GM12878 (cell line): ENCODE data around the gene PTPRD. TPM values are rescaled to one million over a fixed set of nuclear protein-coding genes. Genes with fewer than 3 reads are reported as not detected.

Source experiments
- ASH2L ChIP-seq: fragments of 300-600, 200-600 bp; sonication (generic); IDR thresholded peaks from 2 replicates; pipeline ENCODE4 v1.6.1; 2017; ENCODE audit warnings: low read depth, mild to moderate bottlenecking, borderline replicate concordance
- BRCA1 ChIP-seq: IDR thresholded peaks from 2 replicates; pipeline ENCODE4 v1.6.1; 2011; ENCODE audit warnings: low read depth, low read length, improper control_type of control experiment
- CBFB ChIP-seq: IDR thresholded peaks from 2 replicates; pipeline ENCODE4 v1.6.1; 2016; ENCODE audit warnings: antibody characterized with exemption, low read depth
- CUX1 ChIP-seq: IDR thresholded peaks from 2 replicates; pipeline ENCODE4 v1.6.1; 2012; ENCODE audit warnings: improper control_type of control experiment, low read depth, low read length; ENCODE audit not compliant: insufficient replicate concordance
- E2F4 ChIP-seq: IDR thresholded peaks from 2 replicates; pipeline ENCODE4 v1.6.1; 2012; ENCODE audit warnings: low read depth, low read length, improper control_type of control experiment
- E4F1 ChIP-seq: fragments of 450-650 bp; IDR thresholded peaks from 2 replicates; pipeline ENCODE4 v1.6.1; 2018; ENCODE audit warnings: borderline replicate concordance, mild to moderate bottlenecking; ENCODE audit not compliant: partially characterized antibody
- EZH2 ChIP-seq: IDR thresholded peaks from 2 replicates; pipeline ENCODE4 v1.6.1; 2012; ENCODE audit warnings: low read depth, mild to moderate bottlenecking, control low read depth, inconsistent platforms, low read length, borderline replicate concordance; ENCODE audit not compliant: control insufficient read depth
- HDGF ChIP-seq: fragments of 450-650 bp; IDR thresholded peaks from 2 replicates; pipeline ENCODE4 v1.6.1; 2016; ENCODE audit warnings: antibody characterized with exemption
- MAX ChIP-seq: IDR thresholded peaks from 2 replicates; pipeline ENCODE4 v1.6.1; 2012; ENCODE audit warnings: low read depth, low read length, improper control_type of control experiment
- NRF1 ChIP-seq: conservative IDR thresholded peaks from 2 replicates; pipeline ENCODE4 v1.6.1; 2011; ENCODE audit warnings: mild to moderate bottlenecking, low read depth, low read length, improper control_type of control experiment
- POLR2AphosphoS5 ChIP-seq: IDR thresholded peaks from 2 replicates; pipeline ENCODE4 v1.6.1; 2011; ENCODE audit warnings: mild to moderate bottlenecking, low read length, inconsistent platforms
- RFX5 ChIP-seq: IDR thresholded peaks from 2 replicates; pipeline ENCODE4 v1.6.1; 2011; ENCODE audit warnings: low read depth, low read length, improper control_type of control experiment
- SRF ChIP-seq, 2 experiments: IDR thresholded peaks; 2 replicates each; pipeline ENCODE4 v1.6.1; 2011; ENCODE audit warnings: low read depth in 2 of 2, low read length in 2 of 2, mild to moderate bottlenecking in 1 of 2, moderate library complexity in 1 of 2
- ZNF592 ChIP-seq: fragments of 450-650 bp; IDR thresholded peaks from 2 replicates; pipeline ENCODE4 v1.6.1; 2017; ENCODE audit warnings: mild to moderate bottlenecking, moderate library complexity
- ZSCAN29 ChIP-seq: fragments of 450-650 bp; IDR thresholded peaks from 2 replicates; pipeline ENCODE4 v1.6.1; 2017; ENCODE audit warnings: mild to moderate bottlenecking, moderate library complexity
- polyA plus RNA-seq, 11 experiments: library from polyadenylated mRNA; depleted of rRNA in 4 of 11; unstranded in 6 of 11; stranded (reverse) in 5 of 11; fragments of >200 nt; fragmentation: Nextera tagmentation in 4 of 11; fragmentation: Illumina TruSeq in 1 of 11; extraction: Ambion mirVana in 4 of 11; extraction: Trizol in 1 of 11; gene quantifications; 1 replicate in 1 of 11; 2 replicates in 10 of 11; pipeline versions ENCODE4 v1.2.1 to v1.2.3, GENCODE V29; 2011 to 2016; ENCODE audit warnings: inconsistent platforms in 2 of 11, missing spikeins in 2 of 11, low read depth in 1 of 11
- total RNA-seq, 4 experiments: library from RNA; depleted of rRNA in 3 of 4; stranded (reverse); fragments of >200 nt in 3 of 4; fragmentation: Illumina TruSeq in 1 of 4; extraction: Trizol in 1 of 4; gene quantifications; 2 replicates each; pipeline versions ENCODE4 v1.2.1 to v1.2.3, GENCODE V29; 2013 to 2021

PTPRD gene
- total and polyA plus RNA-seq, 10 of the 15 experiments (the other 5 are each of a cell fraction or from before 2014, with no cell fraction given) = under 0.01 to 0.05 (median 0.01) TPM; not detected in 7

GRCh38 chr9:9621355-9621940, 991.4 kb downstream of the PTPRD start (continued):
- TF ChIP-seq CUX1 (no peak), BRCA1 (no peak), MAX (no peak), E4F1 (no peak), E2F4 (no peak), SRF (IDR thresholded peaks at IDR 0.05; ENCODE audit: low read depth in 2 of 2, low read length in 2 of 2) (no peak), EZH2 (no peak), NRF1 (no peak), CBFB (no peak), POLR2AphosphoS5 (no peak), ZSCAN29 (no peak), ASH2L (no peak), RFX5 (no peak), HDGF (no peak), ZNF592 (no peak)
